A673 (cell line): ENCODE results near the gene KRTAP5-6.

Source experiments
- CTCF ChIP-seq: fragments of 300-800, 200-600 bp; sonication (generic); conservative IDR thresholded peaks from 2 replicates; pipeline ENCODE4 v1.5.1; 2017; ENCODE audit warnings: low read depth, mild to moderate bottlenecking, antibody characterized with exemption, low read length, moderate library complexity, mixed read lengths
- EZH2 ChIP-seq: fragments of 200-600 bp; sonication (generic); IDR thresholded peaks from 2 replicates; pipeline ENCODE4 v1.6.1; 2017; ENCODE audit warnings: borderline replicate concordance, low read depth, mild to moderate bottlenecking, mixed read lengths, antibody characterized with exemption, low read length; ENCODE audit not compliant: poor library complexity, severe bottlenecking

GRCh38 chr11:1746956-1747752, 50.2 kb downstream of the KRTAP5-6 start:
- no peak for TF ChIP-seq CTCF
- no peak for TF ChIP-seq EZH2
